Measurements from ENCODE around the gene SUFU.

DNA sequence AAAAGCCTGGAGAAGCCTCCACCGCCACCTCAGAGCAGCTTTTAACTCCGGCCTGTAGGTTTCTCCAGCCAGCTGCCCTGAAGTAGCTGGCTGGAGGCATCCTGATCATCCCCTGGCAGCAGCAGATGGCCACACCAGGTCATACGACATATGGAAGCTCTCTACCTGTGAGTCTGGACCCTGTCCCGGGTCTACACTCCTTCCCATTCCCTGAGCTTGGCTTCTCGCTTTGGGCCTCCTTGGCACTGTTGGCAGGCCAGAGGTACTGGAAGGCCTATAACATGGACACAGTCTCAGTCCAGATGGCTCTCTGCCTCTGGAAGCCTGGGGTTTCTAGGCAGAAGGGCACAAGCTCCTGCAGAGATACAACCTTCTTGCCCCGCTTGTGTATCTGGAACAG is 97.0 kb downstream of the SUFU start:
- TF ChIP-seq, protein P1, sequence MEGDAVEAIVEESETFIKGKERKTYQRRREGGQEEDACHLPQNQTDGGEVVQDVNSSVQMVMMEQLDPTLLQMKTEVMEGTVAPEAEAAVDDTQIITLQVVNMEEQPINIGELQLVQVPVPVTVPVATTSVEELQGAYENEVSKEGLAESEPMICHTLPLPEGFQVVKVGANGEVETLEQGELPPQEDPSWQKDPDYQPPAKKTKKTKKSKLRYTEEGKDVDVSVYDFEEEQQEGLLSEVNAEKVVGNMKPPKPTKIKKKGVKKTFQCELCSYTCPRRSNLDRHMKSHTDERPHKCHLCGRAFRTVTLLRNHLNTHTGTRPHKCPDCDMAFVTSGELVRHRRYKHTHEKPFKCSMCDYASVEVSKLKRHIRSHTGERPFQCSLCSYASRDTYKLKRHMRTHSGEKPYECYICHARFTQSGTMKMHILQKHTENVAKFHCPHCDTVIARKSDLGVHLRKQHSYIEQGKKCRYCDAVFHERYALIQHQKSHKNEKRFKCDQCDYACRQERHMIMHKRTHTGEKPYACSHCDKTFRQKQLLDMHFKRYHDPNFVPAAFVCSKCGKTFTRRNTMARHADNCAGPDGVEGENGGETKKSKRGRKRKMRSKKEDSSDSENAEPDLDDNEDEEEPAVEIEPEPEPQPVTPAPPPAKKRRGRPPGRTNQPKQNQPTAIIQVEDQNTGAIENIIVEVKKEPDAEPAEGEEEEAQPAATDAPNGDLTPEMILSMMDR (IDR thresholded peaks at IDR 0.05): no peak
- no peak for TF ChIP-seq POLR2A (IDR thresholded peaks at IDR 0.05)
